Right lobe of liver (tissue), 6 donors: ENCODE results near the gene IGLON5. TPM values are rescaled to one million over a fixed set of nuclear protein-coding genes. Genes with fewer than 3 reads are reported as not detected.

ENCODE experiments used
- ATAC-seq, 4 donors: fragments of 200-7000 bp; cut with Tn5 transposase; one replicate each; pipeline ENCODE4 v1.9.1; 2020; ENCODE audit warnings: mild to moderate bottlenecking in 4 of 4, moderate library complexity in 4 of 4
- DNase-seq, 3 donors: peaks; one replicate each; pipeline ENCODE4 v3.0.0-alpha.2; 2020
- H3K27ac ChIP-seq, 3 donors: fragments of 200-600 bp; one replicate each; pipeline ENCODE4 v1.8.0; 2022
- H3K27me3 ChIP-seq, 2 donors: fragments of 200-600 bp; one replicate each; pipeline ENCODE4 v1.8.0; 2022
- H3K36me3 ChIP-seq, 4 donors: fragments of 200-600 bp; sonication (generic) in 1 of 4; one replicate each; pipeline versions ENCODE4 v1.5.1 to v1.8.0; 2017 to 2022; ENCODE audit warnings: control low read depth in 1 of 4
- H3K4me1 ChIP-seq, 4 donors: fragments of 200-600 bp; sonication (generic) in 1 of 4; one replicate each; pipeline versions ENCODE4 v1.5.1 to v1.8.0; 2017 to 2022; ENCODE audit warnings: control low read depth in 1 of 4
- H3K4me3 ChIP-seq, 3 donors: fragments of 200-600 bp; one replicate each; pipeline ENCODE4 v1.8.0; 2022
- H3K9me3 ChIP-seq, 4 donors: fragments of 200-600 bp; sonication (generic) in 1 of 4; one replicate each; pipeline versions ENCODE4 v1.5.1 to v1.8.0; 2017 to 2022; ENCODE audit warnings: control low read depth in 1 of 4
- POLR2A ChIP-seq: fragments of 450-650 bp; IDR thresholded peaks from one replicate; pipeline ENCODE4 v1.6.1; 2017; ENCODE audit warnings: antibody characterized with exemption, mild to moderate bottlenecking
- WGBS: methylation state at CpG from one replicate; pipeline ENCODE4 v1.1.6; 2018; ENCODE audit warnings: low coverage, low lambda C conversion rate; ENCODE audit not compliant: insufficient coverage; ENCODE audit errors: missing lambda C conversion rate; 5-methylcytosine and 5-hydroxymethylcytosine counted together
- intact Hi-C, 2 donors: fragments of 100-400 bp; cut with DNase I; formaldehyde crosslinking; loops; one replicate each; pipeline versions ENCODE4 v1.11.2 to v1.14.1; 2022
- total RNA-seq, 6 experiments: library from RNA; depleted of rRNA in 2 of 6; stranded (reverse); fragments of >200 nt in 2 of 6; fragmentation: NEBNext Ultra II Directional in 3 of 6; extraction: Animal tissue kit (Norgen Biotek cat#: 25700) in 3 of 6; gene quantifications; one replicate each; pipeline versions ENCODE4 v1.1.0 to v1.2.4, GENCODE V29; 2016 to 2023
- TF ChIP-seq, protein P1 (sequence below), 4 donors: fragments of 200-600 bp in 3 of 4; fragments of 450-650 bp in 1 of 4; IDR thresholded peaks; one replicate each; pipeline versions ENCODE4 v1.5.1 to v1.8.0; 2016 to 2022; ENCODE audit warnings: antibody characterized with exemption in 4 of 4, mild to moderate bottlenecking in 2 of 4
- donor health status: DM: no; HTN: yes; CAD: no.
- donor health status: DM: no; HTN: no; CAD: no.
- donor health status: DM: no; HTN: no; CAD: no.
- donor health status: DM: no; HTN: yes; CAD: no.
- donor health status: DM: no; HTN: yes; CAD: no.

Gene IGLON5
- total RNA-seq, 6 experiments from 2014 or later: 0.27 to 0.80 (median 0.49) TPM

DNA sequence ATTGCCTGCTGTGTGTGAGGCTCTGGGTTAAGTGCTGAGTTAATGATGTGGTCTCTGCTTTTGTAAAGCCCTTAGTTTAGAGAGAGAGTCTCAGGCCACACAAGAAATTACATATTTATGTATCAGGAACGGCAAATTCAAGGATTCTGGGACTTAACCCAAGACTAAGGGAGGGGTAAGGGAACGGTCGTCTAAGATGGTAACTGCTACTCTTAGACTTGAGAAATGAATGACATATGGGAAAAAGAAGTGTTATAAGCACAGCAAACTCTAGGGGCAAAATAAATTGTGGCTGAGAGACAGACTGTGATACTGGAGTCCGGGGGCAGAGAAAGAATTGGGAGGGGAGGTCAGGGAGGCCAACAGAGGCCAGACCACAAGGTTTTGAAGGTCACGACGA, 20.3 kb downstream of the IGLON5 start:
- Histone ChIP-seq H3K27me3 (peaks cover 0 to 14% of the 10 kb centered on the region in 2 donors), H3K36me3 (no peaks in the 10 kb centered on the region), H3K9me3 (no peaks in the 10 kb centered on the region), H3K4me3 (no peak overlapping the region), H3K4me1 (peaks cover 0 to 7% (median 0%) of the 10 kb centered on the region in 4 donors), H3K27ac (no peak overlapping the region)
- intact Hi-C loops: no loop called here
- 92% methylated on average over 6 of the region's 6 CpGs for WGBS
- ATAC-seq (no peak), DNase-seq (no peak)
- no peak for TF ChIP-seq POLR2A
- TF ChIP-seq, protein P1, sequence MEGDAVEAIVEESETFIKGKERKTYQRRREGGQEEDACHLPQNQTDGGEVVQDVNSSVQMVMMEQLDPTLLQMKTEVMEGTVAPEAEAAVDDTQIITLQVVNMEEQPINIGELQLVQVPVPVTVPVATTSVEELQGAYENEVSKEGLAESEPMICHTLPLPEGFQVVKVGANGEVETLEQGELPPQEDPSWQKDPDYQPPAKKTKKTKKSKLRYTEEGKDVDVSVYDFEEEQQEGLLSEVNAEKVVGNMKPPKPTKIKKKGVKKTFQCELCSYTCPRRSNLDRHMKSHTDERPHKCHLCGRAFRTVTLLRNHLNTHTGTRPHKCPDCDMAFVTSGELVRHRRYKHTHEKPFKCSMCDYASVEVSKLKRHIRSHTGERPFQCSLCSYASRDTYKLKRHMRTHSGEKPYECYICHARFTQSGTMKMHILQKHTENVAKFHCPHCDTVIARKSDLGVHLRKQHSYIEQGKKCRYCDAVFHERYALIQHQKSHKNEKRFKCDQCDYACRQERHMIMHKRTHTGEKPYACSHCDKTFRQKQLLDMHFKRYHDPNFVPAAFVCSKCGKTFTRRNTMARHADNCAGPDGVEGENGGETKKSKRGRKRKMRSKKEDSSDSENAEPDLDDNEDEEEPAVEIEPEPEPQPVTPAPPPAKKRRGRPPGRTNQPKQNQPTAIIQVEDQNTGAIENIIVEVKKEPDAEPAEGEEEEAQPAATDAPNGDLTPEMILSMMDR (IDR thresholded peaks at IDR 0.05): no peak

DNA sequence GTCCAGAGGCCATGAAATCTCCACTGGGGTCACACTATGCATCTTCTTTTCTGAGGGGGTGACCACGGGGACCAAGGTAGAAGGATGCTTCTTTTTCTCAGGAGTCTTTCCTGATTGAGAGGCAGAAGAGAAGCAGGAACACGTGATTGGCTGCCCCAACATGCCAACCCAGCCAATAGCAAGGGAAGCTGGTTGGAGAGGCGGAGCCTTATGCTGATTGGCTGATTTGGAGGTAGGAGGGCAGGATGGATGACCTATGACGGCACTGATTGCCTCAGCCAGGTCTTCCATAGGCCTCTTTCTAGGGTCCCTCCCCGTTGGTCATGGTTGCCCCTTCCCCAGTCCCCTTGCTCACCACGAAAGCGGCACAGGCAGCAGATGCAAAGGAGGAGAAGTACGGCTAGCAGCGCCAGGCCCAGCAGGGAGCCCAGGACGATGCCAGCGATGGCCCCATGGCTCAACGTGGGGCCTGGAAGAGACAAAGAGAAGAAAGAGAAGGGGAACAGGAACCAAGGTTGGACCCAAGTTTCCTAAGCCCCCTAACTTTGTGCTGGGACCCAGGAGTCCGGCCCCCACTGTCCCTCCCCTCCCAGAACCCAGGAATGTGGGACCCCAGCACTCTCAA, 22.5 kb downstream of the IGLON5 start:
- no peak for TF ChIP-seq POLR2A
- TF ChIP-seq, protein P1 (IDR thresholded peaks at IDR 0.05): no peak
- no peaks in the 10 kb centered on the region for H3K9me3 ChIP-seq
- H3K4me1 ChIP-seq: peaks cover 0 to 7% (median 0%) of the 10 kb centered on the region in 4 donors
- intact Hi-C loops: no loop called here
- H3K27ac ChIP-seq: no peak overlapping the region
- ATAC-seq (no peak), DNase-seq (no peak)
- no peak overlapping the region for H3K4me3 ChIP-seq
- H3K36me3 ChIP-seq: no peaks in the 10 kb centered on the region
- 87% methylated on average over 5 of the region's 13 CpGs for WGBS
- H3K27me3 ChIP-seq: no peaks in the 10 kb centered on the region

GRCh38 chr19:51337141-51337860, 25.9 kb downstream of the IGLON5 start:
- TF ChIP-seq POLR2A: no peak
- TF ChIP-seq, protein P1 (IDR thresholded peaks at IDR 0.05): no peak
- Histone ChIP-seq H3K36me3 (no peaks in the 10 kb centered on the region), H3K27me3 (no peaks in the 10 kb centered on the region), H3K4me1 (peaks cover 0 to 18% (median 0%) of the 10 kb centered on the region in 4 donors), H3K4me3 (no peak overlapping the region), H3K27ac (no peak overlapping the region), H3K9me3 (no peaks in the 10 kb centered on the region)
- WGBS: 86% methylated on average over 6 of the region's 13 CpGs
- DNase-seq: no peak
- ATAC-seq: no peak
- intact Hi-C loops: loop anchor here in 1 of 2 donors (5.0 kb wide), 1 partner anchor 70 kb away; no protein-coding TSS in a partner anchor

DNA sequence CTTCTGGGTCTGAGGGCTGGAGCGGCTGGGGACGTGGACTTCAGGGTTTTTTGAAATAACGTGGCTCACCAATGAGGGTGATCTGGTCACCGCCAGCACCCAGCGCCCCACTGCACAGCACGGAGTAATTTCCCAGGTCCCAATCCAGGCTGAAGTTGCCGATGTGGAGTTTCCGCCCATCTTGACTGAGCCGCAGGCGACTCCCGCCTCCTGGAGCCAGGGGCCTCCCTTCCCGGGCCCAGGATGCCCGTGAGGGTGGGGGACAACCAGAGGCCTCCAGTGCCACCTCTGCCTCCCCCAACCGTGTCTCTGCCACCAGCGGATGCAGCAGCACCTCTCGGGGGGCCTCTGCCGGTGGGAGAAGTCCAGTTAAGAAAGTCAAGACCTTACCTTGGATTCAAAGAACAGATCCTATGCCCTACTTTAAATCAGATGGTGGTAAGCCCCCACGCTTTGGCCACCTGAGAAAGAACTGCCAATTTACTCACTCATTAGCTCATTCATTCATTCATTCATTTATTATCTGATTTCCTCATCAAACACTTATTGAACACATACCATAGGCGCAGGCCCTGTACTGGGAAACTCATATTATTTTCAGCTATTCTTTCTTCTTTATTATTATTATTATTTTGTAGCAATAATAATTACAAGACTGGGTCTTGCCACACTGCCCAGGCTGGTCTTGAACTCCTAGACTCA, 26.6 kb downstream of the IGLON5 start:
- no peak for DNase-seq
- intact Hi-C loops: loop anchor here in 1 of 2 donors (5.0 kb wide), 1 partner anchor 69 kb away; no protein-coding TSS in a partner anchor

More for the DNA sequence above, 26.6 kb downstream of the IGLON5 start:
- TF ChIP-seq POLR2A: no peak
- TF ChIP-seq, protein P1 (IDR thresholded peaks at IDR 0.05): no peak
- Histone ChIP-seq H3K9me3 (no peaks in the 10 kb centered on the region), H3K4me1 (peaks cover 0 to 18% (median 0%) of the 10 kb centered on the region in 4 donors), H3K27ac (no peak overlapping the region), H3K36me3 (no peaks in the 10 kb centered on the region), H3K4me3 (peak overlapping the region in 1 of 3 donors; percentile 65), H3K27me3 (no peaks in the 10 kb centered on the region)
- WGBS: 81% methylated on average over 5 of the region's 19 CpGs
- ATAC-seq: no peak
